KMS-11 (cell line): ENCODE data around the gene SART1.

ENCODE experiments used
- H2AFZ ChIP-seq: fragments of 200-600 bp; sonication (generic); 2 replicates; pipeline ENCODE4 v1.6.1; 2016; ENCODE audit warnings: antibody characterized with exemption, mixed run types, low read depth
- H3K27ac ChIP-seq: fragments of 200-600 bp; sonication (generic); 2 replicates; pipeline ENCODE4 v1.6.1; 2016; ENCODE audit warnings: mild to moderate bottlenecking, mixed run types
- H3K27me3 ChIP-seq: fragments of 200-600 bp; sonication (generic); 2 replicates; pipeline ENCODE4 v1.6.1; 2017; ENCODE audit warnings: mild to moderate bottlenecking, low read depth, mixed run types, moderate library complexity; ENCODE audit not compliant: insufficient read depth
- H3K36me3 ChIP-seq: fragments of 200-600 bp; sonication (generic); 2 replicates; pipeline ENCODE4 v1.6.1; 2017; ENCODE audit warnings: mild to moderate bottlenecking, mixed run types; ENCODE audit not compliant: insufficient read depth
- H3K4me1 ChIP-seq: fragments of 200-600 bp; sonication (generic); 2 replicates; pipeline ENCODE4 v1.6.1; 2016; ENCODE audit warnings: mild to moderate bottlenecking, low read depth, mixed run types; ENCODE audit not compliant: poor library complexity, severe bottlenecking
- H3K4me2 ChIP-seq: fragments of 200-600 bp; sonication (generic); 2 replicates; pipeline ENCODE4 v1.7.0; 2016; ENCODE audit warnings: mild to moderate bottlenecking, mixed run types
- H3K4me3 ChIP-seq: fragments of 200-600 bp; sonication (generic); IDR thresholded peaks from 2 replicates; pipeline ENCODE4 v1.6.1; 2017; ENCODE audit warnings: low read depth, low read length, mixed read lengths; ENCODE audit not compliant: insufficient read depth
- H3K79me2 ChIP-seq: fragments of 200-600 bp; sonication (generic); 2 replicates; pipeline ENCODE4 v1.6.1; 2016; ENCODE audit warnings: low read depth, mixed run types; ENCODE audit not compliant: insufficient read depth
- H3K9ac ChIP-seq: fragments of 200-600 bp; sonication (generic); 2 replicates; pipeline ENCODE4 v1.6.1; 2016; ENCODE audit warnings: mild to moderate bottlenecking, mixed run types
- H4K20me1 ChIP-seq: fragments of 200-600 bp; sonication (generic); 2 replicates; pipeline ENCODE4 v1.6.1; 2016; ENCODE audit warnings: mild to moderate bottlenecking, mixed run types; ENCODE audit not compliant: insufficient read depth
- CTCF ChIP-seq: fragments of 200-600 bp; sonication (generic); conservative IDR thresholded peaks from 2 replicates; pipeline ENCODE4 v1.6.1; 2017; ENCODE audit warnings: low read depth, mild to moderate bottlenecking, antibody characterized with exemption, low read length, moderate library complexity, mixed read lengths

Gene SART1

GRCh38 chr11:65944191-65944590, 17.3 kb upstream of the SART1 start:
- no peaks in the 10 kb centered on the region for H3K79me2 ChIP-seq
- H3K27me3 ChIP-seq = no peaks in the 10 kb centered on the region
- H2AFZ ChIP-seq = no peak overlapping the region
- no peak overlapping the region for H3K9ac ChIP-seq
- no peak overlapping the region for H3K4me3 ChIP-seq
- H3K4me1 ChIP-seq = no peaks in the 10 kb centered on the region
- H3K36me3 ChIP-seq = no peaks in the 10 kb centered on the region
- H4K20me1 ChIP-seq = no peaks in the 10 kb centered on the region
- H3K27ac ChIP-seq = no peak overlapping the region
- no peak for TF ChIP-seq CTCF
- no peak overlapping the region for H3K4me2 ChIP-seq

GRCh38 chr11:65944767-65945166, 16.8 kb upstream of the SART1 start:
- no peaks in the 10 kb centered on the region for H3K36me3 ChIP-seq
- no peak overlapping the region for H2AFZ ChIP-seq
- H3K4me1 ChIP-seq = no peaks in the 10 kb centered on the region
- H3K9ac ChIP-seq = no peak overlapping the region
- no peaks in the 10 kb centered on the region for H4K20me1 ChIP-seq
- no peaks in the 10 kb centered on the region for H3K27me3 ChIP-seq
- no peak overlapping the region for H3K4me3 ChIP-seq
- H3K27ac ChIP-seq = no peak overlapping the region
- no peak for TF ChIP-seq CTCF
- no peaks in the 10 kb centered on the region for H3K79me2 ChIP-seq
- no peak overlapping the region for H3K4me2 ChIP-seq

- Histone ChIP-seq H4K20me1 (no peaks in the 10 kb centered on the region), H3K4me1 (no peaks in the 10 kb centered on the region), H3K36me3 (no peaks in the 10 kb centered on the region), H3K4me2 (no peak within 1 kb of the TSS), H3K79me2 (no peaks in the 10 kb centered on the region), H3K27ac (no peak within 1 kb of the TSS), H3K9ac (no peak within 1 kb of the TSS), H2AFZ (no peak within 1 kb of the TSS), H3K27me3 (no peaks in the 10 kb centered on the region), H3K4me3 (no peak within 1 kb of the TSS)
- no peak for TF ChIP-seq CTCF
Measured at GRCh38 chr11:65945430-65945911, 16.1 kb upstream of the SART1 start, which contains the start of gene TSGA10IP. TSS of gene TSGA10IP (plus strand) at chr11:65945480. CDS start at chr11:65945676, 196 bp downstream.

- H3K27ac ChIP-seq = no peak overlapping the region
- H3K79me2 ChIP-seq = no peaks in the 10 kb centered on the region
- no peak overlapping the region for H3K9ac ChIP-seq
- no peaks in the 10 kb centered on the region for H3K4me1 ChIP-seq
- H3K27me3 ChIP-seq = no peaks in the 10 kb centered on the region
- no peaks in the 10 kb centered on the region for H4K20me1 ChIP-seq
- no peak for TF ChIP-seq CTCF
- no peaks in the 10 kb centered on the region for H3K36me3 ChIP-seq
- H2AFZ ChIP-seq = no peak overlapping the region
- H3K4me3 ChIP-seq = no peak overlapping the region
- H3K4me2 ChIP-seq = no peak overlapping the region
Measured at GRCh38 chr11:65945941-65946558, 15.5 kb upstream of the SART1 start.
